SHP77 (cell line): ENCODE data around the gene CDK1.
"Not testable (repeated sequence)": the region's sequence is repeated elsewhere in the genome, so short reads cannot be mapped to it uniquely, and the experiment has no call there.

Experiments
- DNase-seq, 2 experiments: peaks; one replicate each; lab custom pipeline; 2025; lab: John Stamatoyannopoulos, UW

The CDK1 gene

DNA sequence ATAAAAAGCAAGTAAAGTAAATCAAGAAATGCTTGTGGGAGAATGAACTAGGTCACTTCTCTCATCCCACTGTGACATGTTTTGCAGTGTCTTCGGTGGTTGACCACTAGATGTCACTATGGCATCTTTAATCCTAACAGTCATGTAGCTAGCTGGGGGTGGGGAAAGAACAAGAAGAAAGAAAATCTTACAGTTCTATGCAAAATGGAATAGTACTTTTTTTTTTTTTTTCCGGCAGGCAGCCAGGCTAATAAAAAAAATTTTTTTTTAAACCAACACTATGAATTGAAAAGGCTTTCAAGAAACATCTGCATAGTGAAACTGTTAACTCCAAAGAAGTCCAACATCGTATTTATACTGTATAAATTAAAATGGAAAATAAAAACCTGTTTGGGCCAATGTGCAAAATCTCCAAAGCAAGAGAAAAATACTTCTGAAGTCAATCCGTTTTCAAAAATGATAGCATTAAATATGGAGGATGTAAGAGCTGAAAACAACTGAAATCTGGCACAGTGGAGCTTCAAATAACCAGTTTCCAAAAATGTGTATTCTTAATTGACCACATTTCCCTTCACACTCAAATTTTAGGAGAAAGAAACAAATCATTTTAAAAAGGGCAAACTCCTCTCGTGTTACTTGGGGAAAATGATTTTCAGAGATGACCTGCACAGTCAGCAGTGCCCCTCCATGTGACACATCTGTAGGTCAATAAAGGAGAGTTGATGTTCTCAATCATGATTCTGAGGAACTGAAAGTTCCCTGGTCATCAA is 38.5 kb downstream of the CDK1 start:
- DNase-seq: peak; percentile 12 to 22

DNA sequence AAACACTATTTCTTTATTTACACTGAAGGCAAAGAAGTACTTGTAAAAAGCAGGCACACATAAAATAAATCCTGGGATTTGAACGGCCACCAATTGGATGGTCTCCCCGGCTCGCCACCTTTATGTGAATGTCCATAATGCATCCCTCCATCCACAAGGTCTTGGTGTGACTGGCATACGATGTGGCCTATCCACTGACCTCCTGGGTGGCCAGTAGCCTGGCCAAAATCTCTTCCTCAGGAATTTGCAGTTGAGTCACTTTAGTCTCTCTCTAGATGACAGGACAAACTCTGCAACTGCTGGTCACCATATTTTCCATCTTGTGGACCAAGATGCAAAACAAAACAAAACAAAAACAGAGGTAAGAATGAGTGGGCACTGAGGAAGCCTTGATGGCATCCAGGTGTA is 39.1 kb downstream of the CDK1 start:
- no peak for DNase-seq

DNA sequence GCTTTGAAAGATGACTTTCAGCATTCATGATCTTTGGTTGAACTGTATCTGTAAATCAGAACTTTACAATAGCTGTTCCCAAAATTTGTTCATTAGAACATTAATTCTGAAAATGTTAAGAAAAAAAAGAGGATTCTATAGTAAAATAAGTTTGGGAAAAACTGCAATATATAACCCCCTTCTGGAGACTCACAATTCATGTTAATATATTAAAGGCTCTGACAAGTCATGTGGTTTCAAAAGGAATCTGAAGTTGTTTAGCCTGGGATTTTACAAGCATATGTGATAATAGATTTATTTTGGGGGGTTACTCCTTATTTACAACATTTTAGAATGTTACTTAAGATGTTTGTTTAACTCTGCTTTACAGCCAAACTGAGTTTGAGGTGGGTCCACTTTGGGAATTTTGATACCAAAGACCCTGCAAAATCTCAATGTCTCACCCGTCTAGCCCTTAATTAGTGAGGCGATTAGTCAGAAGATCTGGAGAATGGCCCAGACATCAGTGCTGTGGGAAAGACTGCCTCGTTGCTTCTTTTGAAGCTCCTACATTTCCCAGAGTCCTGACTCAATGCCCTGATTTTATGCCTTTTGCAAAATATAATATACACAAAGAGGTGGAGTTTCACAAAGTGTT is 40.0 kb downstream of the CDK1 start:
- no peak for DNase-seq

DNA sequence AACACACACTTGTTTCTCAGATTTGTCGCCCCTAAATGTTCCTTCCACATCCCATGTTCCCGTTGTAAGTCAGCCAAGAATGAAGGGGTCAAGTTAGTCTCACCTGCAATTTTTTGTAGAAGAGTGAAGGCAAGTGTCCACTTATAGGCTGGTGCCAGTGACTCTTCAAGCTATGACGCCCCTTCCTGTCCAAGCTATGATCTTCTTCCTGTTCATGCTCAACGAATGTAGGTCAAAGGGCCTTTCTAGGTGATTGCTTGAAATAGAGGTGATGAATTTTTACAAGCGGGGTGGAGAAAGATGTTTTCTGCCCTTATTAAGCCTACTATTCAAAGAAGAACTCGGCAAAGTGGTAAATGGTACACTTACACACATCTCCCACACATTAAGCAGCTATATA is 41.0 kb downstream of the CDK1 start:
- DNase-seq: no peak

DNA sequence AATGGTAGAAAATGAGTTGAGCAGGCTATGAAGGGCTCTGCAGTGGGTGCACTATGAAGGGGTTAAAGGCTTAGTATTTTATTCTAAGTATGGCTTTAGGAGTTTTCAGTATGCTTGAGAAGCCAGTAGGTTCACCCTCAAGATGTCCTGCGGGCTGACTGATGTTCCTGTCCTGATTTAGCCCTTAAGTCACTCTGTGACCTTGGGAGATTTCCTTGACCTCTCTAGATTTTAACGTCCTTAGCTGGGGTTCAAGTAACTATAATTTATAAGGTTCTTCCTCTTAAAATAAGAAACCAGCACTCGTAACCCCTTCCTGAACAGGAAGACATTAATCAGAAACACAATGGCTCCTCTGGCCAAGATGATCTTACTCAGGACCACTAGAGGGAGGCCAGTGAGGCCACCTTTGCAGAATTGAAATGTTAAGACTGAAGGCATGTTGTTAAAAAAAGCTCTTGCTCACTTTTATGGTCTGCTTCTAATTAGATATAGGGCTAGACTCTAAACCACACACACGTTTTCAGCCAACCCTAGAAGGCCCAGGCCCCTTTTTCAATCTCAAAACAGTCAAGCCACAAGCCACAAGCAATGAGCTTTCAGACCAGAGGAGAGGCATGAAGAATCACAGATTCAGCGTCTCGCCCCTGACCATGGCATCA is 41.9 kb downstream of the CDK1 start:
- DNase-seq: no peak

DNA sequence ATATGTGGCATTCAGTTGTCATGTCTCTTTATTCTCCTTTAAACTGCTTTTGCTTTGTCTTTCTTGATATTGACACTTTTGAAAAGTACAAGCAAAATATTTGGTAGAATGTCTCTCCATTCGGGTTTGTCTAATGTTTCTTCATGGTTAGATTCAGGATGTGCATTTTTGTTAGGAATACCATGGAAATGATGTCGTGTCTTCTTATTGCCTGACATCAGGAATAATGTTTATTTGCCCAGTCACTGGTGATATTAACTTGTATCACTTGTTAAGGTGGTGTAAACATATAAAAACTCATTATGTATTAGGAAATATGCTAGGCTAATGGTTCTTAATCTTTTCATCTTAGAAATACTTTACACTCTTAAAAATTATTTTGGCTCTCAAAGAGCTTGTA is 43.4 kb downstream of the CDK1 start:
- DNase-seq: no peak

DNA sequence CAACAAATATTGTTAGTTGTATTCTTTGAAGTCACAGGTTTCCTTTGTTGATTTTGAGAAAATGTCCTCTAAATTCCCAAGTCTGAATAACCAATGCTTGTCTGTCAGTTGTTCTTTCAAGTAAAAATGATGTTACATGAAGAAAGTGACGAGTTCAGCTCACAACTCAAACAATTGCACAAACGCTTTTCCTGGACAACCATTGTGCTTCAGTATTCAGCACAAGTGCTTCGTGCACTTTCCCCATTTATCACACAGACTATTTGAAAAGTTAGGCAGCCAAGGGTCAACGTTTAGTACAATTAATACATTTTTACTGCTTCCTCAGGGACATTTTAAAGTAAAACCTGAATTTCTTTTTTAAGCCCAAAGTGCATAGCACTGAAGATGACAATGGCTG is 44.5 kb downstream of the CDK1 start:
- no peak for DNase-seq

DNA sequence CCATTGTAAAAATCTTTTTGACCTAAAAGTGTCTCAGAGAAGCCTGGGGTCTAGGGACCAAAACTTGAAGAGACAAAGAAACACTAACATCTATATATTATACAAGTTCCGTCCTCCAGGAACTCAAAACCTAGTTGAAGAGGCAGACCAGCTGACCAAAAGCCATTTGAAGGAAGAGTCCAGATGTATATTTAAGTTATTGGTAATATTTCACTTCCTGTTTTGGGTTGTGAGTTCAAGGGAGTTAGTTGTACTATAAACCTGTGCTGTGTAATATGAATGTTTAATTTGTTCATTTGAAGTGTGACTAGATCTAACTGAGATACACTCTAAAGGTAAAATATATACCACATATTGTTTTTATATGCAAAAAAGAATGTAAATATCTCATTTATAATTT is 45.0 kb downstream of the CDK1 start:
- no peak for DNase-seq

DNA sequence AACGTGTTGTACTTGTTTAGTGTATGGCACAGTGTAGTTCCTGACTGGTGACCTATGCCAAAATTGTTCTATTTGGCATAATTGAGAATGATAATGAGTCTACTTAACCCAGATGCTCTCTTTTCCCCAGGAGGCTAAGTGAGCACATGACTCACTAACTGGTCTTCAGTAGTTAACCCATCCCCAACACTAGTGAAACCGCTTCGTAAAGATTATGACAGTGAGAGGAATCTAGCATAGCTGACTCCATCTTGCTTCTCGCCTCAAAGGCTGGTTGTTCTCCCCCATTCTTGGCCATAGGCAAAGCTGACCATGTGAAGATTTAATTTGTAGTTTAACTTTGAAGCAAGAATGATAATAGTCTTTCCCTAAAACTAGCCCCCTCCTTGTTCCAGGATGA is 47.2 kb downstream of the CDK1 start:
- DNase-seq: no peak

DNA sequence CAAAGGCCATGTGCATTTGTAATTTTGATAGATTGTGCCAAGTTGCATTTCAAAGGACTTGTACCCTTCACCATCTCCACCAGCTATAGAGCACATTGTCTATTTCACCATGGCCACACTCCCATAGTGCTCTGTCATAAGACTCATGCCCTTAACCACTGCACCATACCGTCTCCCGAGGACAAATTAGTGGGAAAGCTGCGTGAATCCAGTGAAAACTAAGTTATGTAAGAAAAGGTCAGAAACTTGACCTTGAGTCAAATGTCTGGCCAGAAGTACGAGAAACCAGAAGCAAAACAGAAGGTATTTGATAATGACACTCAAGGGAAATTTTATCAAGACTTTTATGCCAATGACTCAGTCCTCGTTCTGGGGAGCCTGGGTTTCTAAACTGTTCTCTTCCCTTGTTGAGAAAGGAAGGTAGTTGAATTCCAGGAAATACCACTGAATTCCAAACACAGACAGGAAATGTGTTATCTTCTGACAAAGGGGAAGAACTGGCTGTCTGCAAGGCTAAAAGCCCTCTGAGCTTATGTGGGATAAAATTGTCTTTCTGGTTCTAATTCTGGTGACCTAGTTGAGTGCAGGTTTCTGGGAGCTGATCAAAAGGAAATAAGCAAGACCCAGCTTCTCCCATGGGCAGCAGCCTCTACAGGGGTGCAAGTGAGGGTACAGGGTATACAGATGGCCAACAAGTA is 49.7 kb downstream of the CDK1 start:
- DNase-seq: no peak

DNA sequence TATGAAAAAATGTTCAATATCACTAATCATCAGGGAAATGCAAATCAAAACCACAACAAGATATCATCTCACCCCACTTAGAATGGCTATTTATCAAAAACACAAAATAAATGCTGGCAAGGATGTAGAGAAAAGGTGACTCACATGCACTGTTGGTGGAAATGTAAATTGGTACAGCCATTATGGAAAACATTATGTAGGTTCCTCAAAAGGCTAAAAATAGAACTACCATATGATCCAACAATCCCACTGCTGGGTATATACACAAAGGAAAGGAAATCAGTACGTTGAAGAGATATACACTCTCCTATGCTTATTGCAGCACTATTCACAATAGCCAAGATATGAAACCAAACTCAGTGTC is 50.2 kb downstream of the CDK1 start:
- DNase-seq: no peak

DNA sequence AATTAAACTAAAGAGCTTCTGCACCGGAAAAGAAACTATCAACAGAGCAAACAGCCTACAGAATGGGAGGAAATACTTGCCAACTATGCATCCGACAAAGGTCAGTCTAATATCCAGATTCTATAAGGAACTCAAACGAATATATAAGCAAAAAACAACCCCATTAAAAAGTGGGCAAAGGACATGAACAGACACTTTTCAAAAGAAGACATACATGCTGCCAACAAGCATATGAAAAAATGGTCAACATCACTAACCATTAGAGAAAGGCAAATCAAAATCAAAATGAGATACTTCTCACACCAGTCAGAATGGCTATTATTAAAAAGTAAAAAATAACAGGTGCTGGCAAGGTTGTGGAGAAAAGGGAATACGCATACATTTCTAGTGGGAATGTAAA is 53.9 kb downstream of the CDK1 start:
- not testable (repeated sequence) for DNase-seq

DNA sequence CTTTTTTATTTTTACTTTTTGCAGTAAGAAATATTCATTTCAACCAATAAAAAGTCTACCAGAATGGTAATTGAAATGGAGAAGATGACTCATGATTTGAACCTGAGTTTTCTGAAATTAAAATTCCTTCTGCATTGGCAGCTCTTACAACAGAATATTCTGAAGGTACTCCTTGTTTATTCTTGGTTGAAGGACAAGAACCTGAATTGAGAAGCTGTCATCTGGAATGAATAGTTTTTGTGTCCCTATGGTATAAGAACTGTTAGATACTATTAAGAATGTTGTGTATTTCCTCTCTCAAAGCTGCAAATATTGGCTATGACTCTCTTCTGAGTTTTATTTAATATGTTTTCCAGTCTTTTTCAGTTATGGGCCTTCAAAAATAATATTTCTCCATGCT is 56.1 kb downstream of the CDK1 start:
- no peak for DNase-seq

DNA sequence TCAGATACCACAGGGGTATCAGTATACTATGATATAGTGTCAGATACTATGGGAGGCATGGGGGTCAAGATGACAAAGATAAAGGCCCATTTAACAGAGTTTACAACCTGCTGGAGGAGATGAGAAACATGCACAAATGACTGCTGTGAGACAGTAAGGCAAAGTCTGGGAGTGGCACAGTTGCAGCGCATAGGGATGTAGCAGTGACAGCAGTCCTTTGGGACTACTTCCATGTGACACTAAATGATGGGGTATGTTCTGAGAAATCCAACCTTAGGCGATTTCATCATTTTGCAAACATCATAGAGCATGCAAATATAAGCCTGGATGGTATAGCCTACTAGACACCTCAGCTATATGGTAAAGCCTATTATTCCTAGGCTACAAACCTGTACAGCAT is 56.8 kb downstream of the CDK1 start:
- no peak for DNase-seq

DNA sequence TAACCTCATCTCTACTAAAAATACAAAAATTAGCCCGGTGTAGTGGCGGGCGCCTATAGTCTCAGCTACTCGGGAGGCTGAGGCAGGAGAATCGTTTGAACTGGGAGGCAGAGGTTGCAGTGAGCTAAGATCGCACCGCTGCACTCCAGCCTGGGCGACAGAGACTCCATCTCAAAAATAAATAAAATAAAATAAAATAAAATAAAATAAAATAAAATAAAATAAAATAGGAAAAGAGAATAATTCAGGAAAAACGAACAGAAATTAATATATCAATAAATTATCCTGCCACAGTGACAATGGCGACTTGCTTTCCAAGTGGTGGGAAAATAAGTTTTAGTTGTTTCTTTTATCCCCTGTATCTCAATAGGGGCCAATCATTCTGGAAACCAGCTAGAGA is 62.9 kb downstream of the CDK1 start:
- not testable (repeated sequence) for DNase-seq

DNA sequence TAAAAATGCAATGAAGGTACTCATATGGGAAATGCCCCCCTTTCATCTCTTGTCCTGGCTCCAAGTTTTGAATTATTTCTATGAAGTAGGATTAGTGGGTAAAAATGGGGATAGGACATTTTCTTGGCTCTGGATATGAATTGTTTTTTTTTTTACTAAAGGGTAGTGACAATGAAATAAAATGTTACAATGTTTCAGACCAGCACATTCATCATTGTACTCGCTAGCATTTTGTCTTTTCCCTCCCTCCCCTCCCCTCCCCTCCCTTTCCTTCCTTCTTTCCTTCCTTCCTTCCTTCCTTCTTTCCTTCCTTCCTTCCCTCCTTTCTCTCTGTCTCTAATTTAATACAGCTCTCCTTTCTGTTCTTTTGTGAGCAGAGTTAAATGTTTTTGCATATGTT is 64.4 kb downstream of the CDK1 start:
- no peak for DNase-seq
